MM.1S (cell line): ENCODE results near the gene PSMB10.
A peak's percentile ranks its signal among the peaks of the same experiment; 100 is the strongest.

Source experiments
- DNase-seq: peaks from one replicate; pipeline ENCODE4 v3.0.0-alpha.2; 2015
- H2AFZ ChIP-seq: fragments of 300-600 bp; sonication (generic); 2 replicates; pipeline ENCODE4 v1.6.0; 2016; ENCODE audit warnings: antibody characterized with exemption, low read length
- H3F3A ChIP-seq: fragments of 300-600 bp; sonication (generic); 2 replicates; pipeline ENCODE4 v1.6.1; 2016; ENCODE audit warnings: mild to moderate bottlenecking, antibody characterized with exemption, low read length, moderate library complexity, mixed read lengths; ENCODE audit not compliant: insufficient read depth
- H3K27ac ChIP-seq: fragments of 300-600 bp; sonication (generic); 2 replicates; pipeline ENCODE4 v1.5.1; 2016; ENCODE audit warnings: mild to moderate bottlenecking, low read length
- H3K27me3 ChIP-seq: fragments of 300-600 bp; sonication (generic); replicated peaks from 2 replicates; pipeline ENCODE4 v1.6.0; 2016; ENCODE audit warnings: low read length; ENCODE audit not compliant: insufficient read depth
- H3K36me3 ChIP-seq: fragments of 300-600 bp; sonication (generic); replicated peaks from 2 replicates; pipeline ENCODE4 v1.6.1; 2016; ENCODE audit warnings: mild to moderate bottlenecking, low read length, mixed read lengths; ENCODE audit not compliant: insufficient read depth
- H3K4me1 ChIP-seq: fragments of 300-600 bp; sonication (generic); 2 replicates; pipeline ENCODE4 v1.6.1; 2016; ENCODE audit warnings: low read length, mixed read lengths
- H3K4me2 ChIP-seq: fragments of 300-600 bp; sonication (generic); 2 replicates; pipeline ENCODE4 v1.6.0; 2016; ENCODE audit warnings: low read depth, low read length
- H3K4me3 ChIP-seq: fragments of 300-600 bp; sonication (generic); 2 replicates; pipeline ENCODE4 v1.5.1; 2016; ENCODE audit warnings: low read length, mixed read lengths
- H3K79me2 ChIP-seq: fragments of 300-600 bp; sonication (generic); 2 replicates; pipeline ENCODE4 v1.6.1; 2016; ENCODE audit warnings: mixed run types, low read length, mixed read lengths
- H3K9ac ChIP-seq: fragments of 300-600 bp; sonication (generic); 2 replicates; pipeline ENCODE4 v1.6.1; 2016; ENCODE audit warnings: low read length, mixed read lengths
- H3K9me2 ChIP-seq: fragments of 300-600 bp; sonication (generic); replicated peaks from 2 replicates; pipeline ENCODE4 v1.6.1; 2016; ENCODE audit warnings: mild to moderate bottlenecking, low read length, mixed read lengths; ENCODE audit not compliant: insufficient read depth
- H3K9me3 ChIP-seq: fragments of 300-600 bp; sonication (generic); replicated peaks from 2 replicates; pipeline ENCODE4 v1.6.1; 2016; ENCODE audit warnings: mild to moderate bottlenecking, low read length, mixed read lengths; ENCODE audit not compliant: insufficient read depth
- H4K20me1 ChIP-seq: fragments of 300-600 bp; sonication (generic); 2 replicates; pipeline ENCODE4 v1.6.1; 2016; ENCODE audit warnings: mild to moderate bottlenecking, low read length, moderate library complexity, mixed read lengths; ENCODE audit not compliant: insufficient read depth
- CTCF ChIP-seq: fragments of 300-600 bp; sonication (generic); IDR thresholded peaks from 2 replicates; pipeline ENCODE4 v1.5.1; 2016; ENCODE audit warnings: antibody characterized with exemption, low read length, mixed read lengths
- EZH2 ChIP-seq: fragments of 300-600 bp; sonication (generic); optimal IDR thresholded peaks from 2 replicates; pipeline ENCODE3; 2017; ENCODE audit warnings: low read depth, mild to moderate bottlenecking, antibody characterized with exemption, low read length, mixed read lengths
- EZH2phosphoT487 ChIP-seq: fragments of 300-600 bp; sonication (generic); IDR thresholded peaks from 2 replicates; pipeline ENCODE4 v1.6.1; 2018; ENCODE audit warnings: antibody characterized with exemption, low read length

The PSMB10 gene

DNA sequence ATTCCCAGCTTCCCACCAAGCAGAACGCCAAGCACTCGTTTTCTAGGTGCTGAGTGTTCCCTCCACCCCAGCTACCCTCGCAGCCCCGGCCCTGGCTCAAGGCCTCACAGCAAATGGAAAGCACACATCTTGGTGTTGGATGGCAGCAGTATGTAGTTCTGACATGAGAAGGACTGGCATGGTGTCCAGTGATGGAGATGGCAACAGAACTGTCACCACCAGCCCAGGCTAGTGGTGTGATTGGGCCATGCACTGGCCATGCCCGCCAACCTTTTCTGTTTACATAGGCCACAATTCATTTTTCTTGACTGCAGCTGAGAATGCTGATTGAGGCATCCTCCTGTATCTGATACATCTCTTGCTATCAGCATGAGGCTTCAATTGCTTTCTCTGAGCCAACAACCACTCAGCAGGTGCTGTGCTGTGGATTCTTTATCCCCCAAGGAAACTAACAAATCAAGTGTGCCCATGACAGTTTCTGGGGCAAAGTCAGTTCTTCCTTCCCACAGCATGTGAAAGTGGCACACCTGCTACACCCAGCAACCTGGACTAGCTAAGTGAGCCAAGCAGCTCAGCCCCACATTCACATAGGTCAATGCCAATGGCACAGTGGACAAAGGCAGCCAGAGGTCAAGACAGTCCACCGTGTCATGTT is 28.0 kb upstream of the PSMB10 start:
- Histone ChIP-seq H3K4me2 (peak overlapping the region; percentile 31; the same call in 1 of the 2 replicates), H3K27me3 (no peaks in the 10 kb centered on the region), H3K9me3 (no peaks in the 10 kb centered on the region), H3K9me2 (no peaks in the 10 kb centered on the region), H3K4me1 (peaks cover 37% of the 10 kb centered on the region), H3K36me3 (no peaks in the 10 kb centered on the region), H3K4me3 (no peak overlapping the region), H3K79me2 (peaks cover 22% of the 10 kb centered on the region), H4K20me1 (no peaks in the 10 kb centered on the region), H2AFZ (no peak overlapping the region), H3K27ac (peak overlapping the region; percentile 23; the same call in 1 of the 2 replicates), H3F3A (peaks cover 19% of the 10 kb centered on the region), H3K9ac (no peak overlapping the region)
- TF ChIP-seq EZH2: no peak
- TF ChIP-seq EZH2phosphoT487: no peak
- TF ChIP-seq CTCF: no peak
- DNase-seq: peak; percentile 70

- Histone ChIP-seq H3K9ac (no peak overlapping the region), H3K4me1 (peaks cover 37% of the 10 kb centered on the region), H4K20me1 (no peaks in the 10 kb centered on the region), H3K4me2 (no peak overlapping the region), H3K27me3 (no peaks in the 10 kb centered on the region), H3K9me3 (no peaks in the 10 kb centered on the region), H3K4me3 (no peak overlapping the region), H2AFZ (no peak overlapping the region), H3F3A (peaks cover 16% of the 10 kb centered on the region), H3K36me3 (no peaks in the 10 kb centered on the region), H3K79me2 (peaks cover 22% of the 10 kb centered on the region), H3K9me2 (no peaks in the 10 kb centered on the region), H3K27ac (no peak overlapping the region)
- no peak for TF ChIP-seq CTCF
- no peak for TF ChIP-seq EZH2
- TF ChIP-seq EZH2phosphoT487: no peak
- no peak for DNase-seq
Measured at GRCh38 chr16:67963662-67964321, 27.1 kb upstream of the PSMB10 start.

- Histone ChIP-seq H3K9me2 (no peaks in the 10 kb centered on the region), H3K27me3 (no peaks in the 10 kb centered on the region), H4K20me1 (no peaks in the 10 kb centered on the region), H3K4me2 (no peak overlapping the region), H2AFZ (no peak overlapping the region), H3K4me3 (no peak overlapping the region), H3K4me1 (peaks cover 37% of the 10 kb centered on the region), H3K9me3 (no peaks in the 10 kb centered on the region), H3K27ac (no peak overlapping the region), H3F3A (peaks cover 15% of the 10 kb centered on the region), H3K79me2 (peaks cover 22% of the 10 kb centered on the region), H3K36me3 (no peaks in the 10 kb centered on the region), H3K9ac (no peak overlapping the region)
- DNase-seq: no peak
- no peak for TF ChIP-seq CTCF
- TF ChIP-seq EZH2phosphoT487: no peak
- no peak for TF ChIP-seq EZH2
Measured at GRCh38 chr16:67963292-67963661, 26.6 kb upstream of the PSMB10 start.
